Heart left ventricle (tissue), 16 donors: ENCODE data around the gene DUSP10. TPM values are rescaled to one million over a fixed set of nuclear protein-coding genes. Genes with fewer than 3 reads are reported as not detected.
A peak's percentile ranks its signal among the peaks of the same experiment; 100 is the strongest.

Experiments used
- ATAC-seq, 4 donors: fragments of 200-7000 bp; cut with Tn5 transposase; one replicate each; pipeline ENCODE4 v1.9.1; 2020 to 2022; ENCODE audit warnings: moderate library complexity in 4 of 4, mild to moderate bottlenecking in 3 of 4, moderate number of reproducible peaks in 1 of 4
- DNase-seq, 5 donors: peaks; one replicate each; pipeline ENCODE4 v3.0.0-alpha.2; 2020
- H3K27ac ChIP-seq, 12 donors: fragments of 200-600 bp; sonication (generic) in 4 of 12; one replicate each; pipeline versions ENCODE4 v1.5.0 to v1.8.0; 2016 to 2022; ENCODE audit warnings: mild to moderate bottlenecking in 2 of 12
- H3K27me3 ChIP-seq, 9 donors: fragments of 200-600 bp; sonication (generic) in 2 of 9; one replicate each; pipeline versions ENCODE4 v1.5.1 to v1.8.0; 2016 to 2022; ENCODE audit warnings: mild to moderate bottlenecking in 3 of 9
- H3K36me3 ChIP-seq, 9 donors: fragments of 200-600 bp; sonication (generic) in 2 of 9; one replicate each; pipeline versions ENCODE4 v1.5.0 to v1.8.0; 2018 to 2022; ENCODE audit warnings: mild to moderate bottlenecking in 2 of 9
- H3K4me1 ChIP-seq, 12 donors: fragments of 200-600 bp; sonication (generic) in 4 of 12; one replicate each; pipeline versions ENCODE4 v1.5.0 to v1.8.0; 2016 to 2022; ENCODE audit warnings: mild to moderate bottlenecking in 3 of 12
- H3K4me3 ChIP-seq, 12 donors: fragments of 200-600 bp; sonication (generic) in 4 of 12; one replicate each; pipeline versions ENCODE4 v1.5.0 to v1.8.0; 2017 to 2022; ENCODE audit warnings: mild to moderate bottlenecking in 9 of 12, moderate library complexity in 4 of 12
- H3K9me3 ChIP-seq, 12 donors: fragments of 200-600 bp; sonication (generic) in 4 of 12; one replicate each; pipeline versions ENCODE4 v1.5.0 to v1.8.0; 2016 to 2022; ENCODE audit warnings: mild to moderate bottlenecking in 1 of 12
- CTCF ChIP-seq, 12 donors: fragments of 200-600 bp; sonication (generic) in 4 of 12; IDR thresholded peaks; one replicate each; pipeline versions ENCODE4 v1.5.0 to v1.8.0; 2018 to 2022; ENCODE audit warnings: antibody characterized with exemption in 12 of 12, mild to moderate bottlenecking in 5 of 12
- POLR2A ChIP-seq, 2 donors: fragments of 450-650 bp; IDR thresholded peaks; one replicate each; pipeline ENCODE4 v1.6.1; 2017; ENCODE audit warnings: antibody characterized with exemption in 2 of 2, mild to moderate bottlenecking in 2 of 2, moderate library complexity in 2 of 2
- WGBS, 4 donors: extraction: QIAGEN DNeasy Blood & Tissue Kit in 2 of 4; methylation state at CpG; one replicate each; pipeline versions ENCODE4 v1.1.5 to v1.1.7; 2013 to 2018; 5-methylcytosine and 5-hydroxymethylcytosine counted together
- intact Hi-C, 10 donors: fragments of 100-400 bp; cut with DNase I; formaldehyde crosslinking; loops; one replicate each; pipeline versions ENCODE4 v1.11.1 to v1.14.2; 2022
- polyA plus RNA-seq, 2 donors: library from polyadenylated mRNA; stranded (reverse); fragments of 200-250 nt; gene quantifications; one replicate each; pipeline ENCODE4 v1.2.3, GENCODE V29; 2013
- total RNA-seq, 9 donors: library from RNA; depleted of rRNA in 2 of 9; stranded (reverse); fragments of >200 nt in 2 of 9; fragmentation: NEBNext Ultra II Directional in 3 of 9; extraction: Animal tissue kit (Norgen Biotek cat#: 25700) in 3 of 9; gene quantifications; one replicate each; pipeline versions ENCODE4 v1.1.0 to v1.2.4, GENCODE V29; 2016 to 2023
- donor health status: ischemic (EF 13 %, LVEDD 7.1; RV severe dilation, severe dysfunction).
- donor health status: healthy with polysubstance abuse.
- donor health status: DM: no; HTN: yes; CAD: no.
- donor health status: DM: no; HTN: no; CAD: no.
- donor health status: ischemic (EF 25% LVEDD 6.9; RV normal size, moderate dysfunction).
- donor health status: ischemic (EF 25% LVEDD 5.7; RV mildly dilated, moderate dysfunction).
- donor health status: healthy.
- donor health status: DM: yes; HTN: yes; CAD: no.
- donor health status: ischemic (EF 35%, LVEDD 5.7; RV mildly dilated, moderate dysfunction).
- donor health status: nonischemic (EF 11% LVEDD 7.7; RV severe dilation, severe dysfunction).
- donor health status: DM: yes; HTN: yes; CAD: no.
- donor health status: PGD.
- donor health status: ischemic (EF 29% LVEDD 5.4; RV normal size, mild dysfunction).
- donor health status: nonischemic (EF 23%, LVEDD 6.1; RV moderate dilation, normal function).

DUSP10 gene
- total and polyA plus RNA-seq, 11 donors = 2.2 to 7.1 (median 3.9) TPM

- WGBS, 4 donors = 91 to 93% (median 92%) methylated on average over 6 of the region's 6 CpGs
- H3K4me1 ChIP-seq = peaks cover 0 to 59% (median 16%) of the 10 kb centered on the region in 12 donors
- intact Hi-C loops = loop anchor here in 8 of 10 donors (5.0 to 10.0 kb wide), 13 partner anchors 105 to 867 kb away; no protein-coding TSS in a partner anchor
- H3K4me3 ChIP-seq = peak overlapping the region in 2 of 12 donors; percentile 77 to 88
- DNase-seq = no peak
- no peak overlapping the region for H3K27ac ChIP-seq
- TF ChIP-seq POLR2A (IDR thresholded peaks at IDR 0.05) (no peak), CTCF (IDR thresholded peaks at IDR 0.05) (no peak)
- H3K27me3 ChIP-seq = no peaks in the 10 kb centered on the region
- no peak for ATAC-seq
- H3K9me3 ChIP-seq = no peaks in the 10 kb centered on the region
- peaks cover 0 to 22% (median 0%) of the 10 kb centered on the region in 9 donors for H3K36me3 ChIP-seq
Observed at GRCh38 chr1:221739677-221740025, 2.2 kb downstream of the DUSP10 start.

- intact Hi-C loops = loop anchor here in 1 of 10 donors (10.0 kb wide), 1 partner anchor 716 kb away; no protein-coding TSS in a partner anchor
- TF ChIP-seq CTCF (IDR thresholded peaks at IDR 0.05) = no peak
- TF ChIP-seq POLR2A (IDR thresholded peaks at IDR 0.05) = no peak
- Histone ChIP-seq H3K4me3 (no peak overlapping the region), H3K27me3 (no peaks in the 10 kb centered on the region), H3K27ac (no peak overlapping the region), H3K9me3 (no peaks in the 10 kb centered on the region), H3K4me1 (peaks cover 0 to 64% (median 21%) of the 10 kb centered on the region in 12 donors), H3K36me3 (peaks cover 0 to 22% (median 0%) of the 10 kb centered on the region in 9 donors)
- ATAC-seq (no peak), DNase-seq (no peak)
- WGBS, 4 donors = 87 to 91% (median 89%) methylated on average over 14 of the region's 14 CpGs
Observed at GRCh38 chr1:221739018-221739676, 2.7 kb downstream of the DUSP10 start.

GRCh38 chr1:221736714-221737113 is 5.2 kb downstream of the DUSP10 start:
- Histone ChIP-seq H3K27me3 (no peaks in the 10 kb centered on the region), H3K9me3 (no peaks in the 10 kb centered on the region), H3K4me1 (peaks cover 0 to 76% (median 22%) of the 10 kb centered on the region in 12 donors), H3K36me3 (peaks cover 0 to 22% (median 0%) of the 10 kb centered on the region in 9 donors), H3K4me3 (no peak overlapping the region), H3K27ac (peak overlapping the region in 1 of 12 donors; percentile 73)
- no peak for ATAC-seq
- no peak for TF ChIP-seq CTCF (IDR thresholded peaks at IDR 0.05)
- TF ChIP-seq POLR2A (IDR thresholded peaks at IDR 0.05) = no peak
- no peak for DNase-seq
- WGBS, 4 donors = 91 to 98% (median 97%) methylated on average over 8 of the region's 8 CpGs
- intact Hi-C loops = loop anchor here in 1 of 10 donors (10.0 kb wide), 1 partner anchor 718 kb away; no protein-coding TSS in a partner anchor

GRCh38 chr1:221735999-221736398 is 5.9 kb downstream of the DUSP10 start:
- Histone ChIP-seq H3K4me3 (peak overlapping the region in 1 of 12 donors; percentile 1), H3K27me3 (no peaks in the 10 kb centered on the region), H3K4me1 (peaks cover 0 to 76% (median 22%) of the 10 kb centered on the region in 12 donors), H3K36me3 (peaks cover 0 to 22% (median 0%) of the 10 kb centered on the region in 9 donors), H3K9me3 (no peaks in the 10 kb centered on the region), H3K27ac (peak overlapping the region in 3 of 12 donors; percentile 11 to 73 (median 46))
- WGBS, 4 donors = 23 to 64% (median 59%) methylated on average over 2 of the region's 2 CpGs
- no peak for TF ChIP-seq CTCF (IDR thresholded peaks at IDR 0.05)
- no peak for TF ChIP-seq POLR2A (IDR thresholded peaks at IDR 0.05)
- DNase-seq (no peak), ATAC-seq (peak in 1 of 4 donors; percentile 38)
- intact Hi-C loops = loop anchor here in 1 of 10 donors (10.0 kb wide), 1 partner anchor 719 kb away; no protein-coding TSS in a partner anchor
